HG03025 (cell line): ENCODE data around the gene RPN2.

Source experiments
- ATAC-seq: cut with Tn5 transposase; IDR thresholded peaks from one replicate; pipeline ENCODE4 v1.9.1; 2021; ENCODE audit warnings: mild to moderate bottlenecking, moderate library complexity; ENCODE audit not compliant: unreplicated experiment, low FRiP score

Gene RPN2

DNA sequence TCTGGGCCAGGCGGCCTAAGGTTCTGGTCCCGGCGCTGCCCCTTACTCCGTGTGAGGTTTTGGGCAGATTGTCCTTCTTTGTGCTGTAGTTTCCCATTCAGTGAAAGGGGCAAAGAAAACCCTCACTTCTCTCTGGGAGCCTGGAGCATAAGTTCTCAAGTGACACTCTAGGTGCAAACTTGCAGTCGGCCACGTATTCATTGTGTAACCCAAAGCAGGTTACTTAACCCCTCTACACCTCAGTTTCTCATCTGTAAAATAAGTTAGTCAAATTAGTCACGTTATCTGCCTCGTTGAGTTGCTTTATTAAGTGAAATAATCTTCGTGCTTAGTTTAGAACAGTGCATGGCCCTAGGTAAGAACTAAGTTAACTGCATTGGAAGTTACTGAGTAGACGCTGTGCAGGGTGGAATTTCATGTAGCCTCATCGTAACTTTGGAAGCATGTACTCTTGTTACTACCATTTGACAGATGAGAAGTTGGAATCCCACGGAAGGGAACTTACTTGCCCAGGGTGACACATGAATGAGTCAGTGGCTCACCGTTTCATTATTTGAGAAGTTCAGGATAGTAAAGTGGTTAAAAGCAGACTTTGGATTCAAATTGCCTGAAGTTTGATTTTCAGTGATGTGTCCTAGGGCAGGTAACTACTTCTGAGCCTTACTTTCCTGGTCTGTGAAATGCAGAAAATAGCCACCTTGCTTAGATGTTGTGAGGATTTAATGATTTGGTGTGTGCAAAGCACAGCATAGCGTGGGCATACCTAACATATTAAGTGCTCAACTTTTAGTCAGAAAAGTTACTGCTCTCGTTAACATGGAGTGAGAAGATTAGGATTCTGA lies 774 bp downstream of the RPN2 start:
- no peak for ATAC-seq

DNA sequence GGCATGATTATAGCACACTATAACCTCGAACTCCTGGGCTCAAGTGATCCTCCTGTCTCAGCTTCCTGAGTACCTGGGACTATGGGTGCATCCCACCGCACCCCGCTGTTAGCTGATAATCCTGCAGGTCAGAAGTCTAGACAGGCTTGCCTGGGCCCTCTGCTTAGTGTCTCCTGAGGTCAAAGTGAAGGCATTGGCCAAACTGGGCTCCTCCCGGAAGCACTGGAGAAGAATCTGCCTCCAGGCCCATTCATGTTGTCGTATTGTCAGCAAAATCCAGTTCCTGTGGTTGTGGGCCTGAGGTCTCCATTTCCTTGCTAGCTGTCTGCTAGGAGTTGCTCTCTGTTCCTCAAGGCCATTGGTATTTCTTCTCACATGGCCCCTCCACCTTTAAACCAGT lies 6.6 kb downstream of the RPN2 start:
- no peak for ATAC-seq

- no peak for ATAC-seq
Observed at GRCh38 chr20:37188787-37189186, 9.7 kb downstream of the RPN2 start.

DNA sequence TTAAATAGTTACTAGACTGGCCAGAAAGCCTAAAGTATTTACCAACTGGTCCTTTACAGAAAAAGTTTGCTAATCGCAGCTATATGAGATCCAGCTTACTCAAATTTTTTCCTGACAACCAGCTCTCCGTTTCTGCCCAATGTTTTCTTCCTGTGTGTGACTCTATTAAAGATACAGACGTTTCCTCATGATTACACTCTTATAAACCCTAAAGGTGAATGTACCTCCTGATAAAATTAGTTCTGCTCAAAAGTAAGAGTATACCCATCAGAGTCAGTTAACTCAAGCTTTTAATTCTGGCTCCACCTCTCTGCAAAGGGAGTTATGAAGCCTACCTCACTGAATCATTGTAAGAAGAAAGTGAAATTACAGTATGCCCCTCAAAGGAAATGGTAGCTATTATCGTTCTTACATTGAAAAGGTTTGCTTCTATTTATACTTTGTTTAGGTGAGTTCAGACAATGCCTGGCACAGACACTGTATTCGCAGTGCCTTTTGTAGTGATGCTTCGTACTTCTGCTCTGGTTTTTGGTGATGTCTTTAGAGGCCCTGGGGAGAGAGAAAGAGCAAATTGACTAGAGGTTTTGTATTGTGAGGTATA lies 10.4 kb downstream of the RPN2 start:
- ATAC-seq = no peak

DNA sequence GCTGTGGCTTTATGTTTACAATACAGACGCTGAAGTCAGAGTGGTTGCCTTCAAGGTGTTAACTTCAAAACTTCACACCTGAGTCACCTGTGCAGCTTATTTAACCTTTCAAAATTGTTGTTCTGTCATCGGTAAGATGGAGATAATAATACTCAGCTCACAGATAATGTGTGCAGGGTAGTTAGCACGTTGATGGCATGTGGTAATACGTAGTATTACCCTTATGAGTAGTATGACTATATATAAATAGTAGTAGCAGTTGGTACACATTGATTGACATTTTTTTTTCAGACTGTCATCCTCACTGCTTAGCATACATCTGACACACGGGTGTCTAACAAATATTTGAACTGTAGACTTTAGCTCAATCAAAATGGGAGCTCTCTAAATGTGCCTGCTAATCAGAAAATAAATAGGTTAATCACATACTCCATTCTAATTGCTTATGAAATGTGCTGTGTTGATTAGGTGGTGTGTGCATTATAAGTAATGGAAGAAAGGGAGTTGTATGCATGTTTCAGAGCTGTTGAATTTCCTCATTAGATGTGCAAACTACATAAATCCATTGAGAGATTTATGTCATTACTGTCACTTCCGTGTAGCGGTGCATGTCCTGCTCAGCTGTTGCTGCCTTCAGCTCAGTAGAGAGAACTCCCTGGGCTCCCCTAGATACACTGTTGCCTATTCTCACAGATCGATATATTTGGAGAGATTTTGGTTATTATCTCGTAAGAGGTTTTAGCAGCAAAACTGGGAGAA lies 11.4 kb downstream of the RPN2 start:
- ATAC-seq = no peak

- ATAC-seq = no peak
Observed at GRCh38 chr20:37192137-37192854, 13.2 kb downstream of the RPN2 start.

GRCh38 chr20:37193226-37193625 lies 14.1 kb downstream of the RPN2 start:
- ATAC-seq = no peak

GRCh38 chr20:37193821-37194220 lies 14.7 kb downstream of the RPN2 start:
- no peak for ATAC-seq

GRCh38 chr20:37194621-37195417 lies 15.7 kb downstream of the RPN2 start:
- no peak for ATAC-seq

- no peak for ATAC-seq
Observed at GRCh38 chr20:37198932-37199660, 20.0 kb downstream of the RPN2 start.

GRCh38 chr20:37200376-37200775 lies 21.2 kb downstream of the RPN2 start:
- ATAC-seq = no peak

DNA sequence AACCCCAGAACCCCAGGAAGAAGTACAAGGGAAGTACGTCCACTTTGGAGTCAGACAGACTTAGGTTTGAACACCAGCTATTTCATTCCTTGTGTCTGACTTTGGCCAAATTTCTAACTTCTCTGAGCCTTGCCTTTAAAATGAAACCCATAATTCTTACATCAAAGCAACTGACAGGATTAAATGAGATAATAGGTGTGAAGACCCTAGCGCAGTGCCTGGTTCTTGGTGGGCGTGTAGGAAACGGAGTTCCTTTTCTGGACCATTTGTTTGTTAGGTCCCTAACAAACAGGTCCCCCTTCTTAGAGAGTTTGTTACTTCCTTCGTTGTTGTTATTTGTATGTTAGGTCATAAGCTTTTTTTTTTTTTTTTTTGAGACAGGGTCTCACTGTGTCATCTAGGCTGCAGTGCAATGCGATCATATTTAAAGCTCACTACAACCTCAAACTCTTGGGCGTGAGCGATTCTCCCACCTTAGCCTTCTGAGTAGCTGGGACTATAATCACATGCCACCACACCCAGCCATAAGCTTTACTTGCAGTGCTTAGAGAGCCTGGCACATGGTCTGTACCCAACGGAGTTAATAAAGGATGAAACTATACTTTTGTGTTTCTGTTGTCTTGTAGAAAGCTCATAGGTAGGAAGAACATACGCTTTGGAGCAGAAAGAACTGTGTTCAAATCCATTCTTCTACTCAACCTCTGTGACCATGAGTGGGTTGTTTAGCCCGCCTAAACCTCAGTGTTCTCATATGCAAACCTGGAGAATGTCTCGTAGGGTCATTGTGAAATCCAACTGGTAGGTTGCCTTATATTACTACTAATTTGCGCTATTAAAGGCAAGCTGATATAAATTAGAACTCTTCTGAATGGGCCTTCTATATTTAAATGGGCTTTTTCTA lies 22.0 kb downstream of the RPN2 start:
- no peak for ATAC-seq

DNA sequence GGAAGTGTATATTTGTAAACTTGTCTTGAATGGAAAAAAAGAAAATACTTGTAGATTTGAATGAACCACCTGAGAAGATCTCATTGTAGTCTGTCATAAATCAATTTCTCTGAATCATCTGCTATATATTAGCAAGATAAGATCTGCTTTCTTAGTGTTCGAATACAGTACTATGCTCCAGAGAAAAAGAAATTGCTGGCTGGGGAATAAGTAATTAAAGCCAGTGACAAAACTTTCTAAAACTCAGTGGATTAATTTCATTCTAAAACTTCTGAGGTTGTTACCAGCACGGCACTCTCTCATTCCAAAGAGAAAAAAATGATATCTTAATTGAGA lies 22.7 kb downstream of the RPN2 start:
- ATAC-seq = no peak

GRCh38 chr20:37202267-37202943 lies 23.3 kb downstream of the RPN2 start:
- no peak for ATAC-seq

DNA sequence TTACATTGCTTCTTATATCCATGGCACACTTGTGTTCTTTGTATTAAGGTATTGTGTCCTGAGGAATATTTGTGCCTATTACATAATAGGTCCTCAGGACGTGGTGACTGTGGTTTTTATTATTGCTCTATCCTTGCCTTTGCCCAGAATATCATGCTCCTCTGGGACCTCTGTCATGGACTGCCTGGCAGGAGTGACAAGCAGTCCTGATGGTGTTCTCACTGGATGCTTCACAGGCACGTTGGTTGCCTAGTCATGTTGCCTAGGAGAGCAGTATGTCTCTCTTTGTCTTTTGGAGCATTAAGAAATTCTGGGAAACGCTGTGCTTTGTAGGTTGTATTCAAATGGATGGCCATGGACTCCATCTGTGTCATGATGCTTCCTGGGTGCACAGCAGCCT lies 24.9 kb downstream of the RPN2 start:
- no peak for ATAC-seq

- no peak for ATAC-seq
Observed at GRCh38 chr20:37205130-37205529, 26.0 kb downstream of the RPN2 start.

DNA sequence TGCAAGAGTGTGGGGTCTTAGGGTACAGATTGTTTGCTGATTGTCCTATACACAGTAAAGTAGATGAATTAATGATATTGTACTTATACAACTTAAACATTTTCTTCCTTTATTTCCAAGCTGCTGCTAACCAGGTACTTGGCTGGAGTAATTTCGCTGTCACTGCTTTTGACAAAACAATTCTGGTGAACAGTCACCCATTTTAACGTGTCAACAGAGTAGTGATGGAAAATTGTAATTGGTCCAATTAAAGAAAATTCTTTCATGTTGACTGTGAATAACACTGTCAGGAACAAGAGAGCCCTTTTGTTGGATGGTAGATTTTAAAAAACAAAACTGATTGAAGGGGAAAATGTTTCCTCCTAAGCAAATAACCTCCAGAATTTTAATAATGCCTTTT lies 26.7 kb downstream of the RPN2 start:
- ATAC-seq = no peak

- ATAC-seq = no peak
Observed at GRCh38 chr20:37207171-37207570, 28.0 kb downstream of the RPN2 start.
